HG02642 (cell line): ENCODE measurements around the gene SORL1.
"Not testable (repeated sequence)": the region's sequence is repeated elsewhere in the genome, so short reads cannot be mapped to it uniquely, and the experiment has no call there.

ENCODE experiments used
- ATAC-seq: cut with Tn5 transposase; IDR thresholded peaks from one replicate; pipeline ENCODE4 v1.9.1; 2021; ENCODE audit warnings: mild to moderate bottlenecking; ENCODE audit not compliant: unreplicated experiment, poor library complexity

The SORL1 gene

GRCh38 chr11:121499405-121499804 is 47.3 kb downstream of the SORL1 start:
- no peak for ATAC-seq

DNA sequence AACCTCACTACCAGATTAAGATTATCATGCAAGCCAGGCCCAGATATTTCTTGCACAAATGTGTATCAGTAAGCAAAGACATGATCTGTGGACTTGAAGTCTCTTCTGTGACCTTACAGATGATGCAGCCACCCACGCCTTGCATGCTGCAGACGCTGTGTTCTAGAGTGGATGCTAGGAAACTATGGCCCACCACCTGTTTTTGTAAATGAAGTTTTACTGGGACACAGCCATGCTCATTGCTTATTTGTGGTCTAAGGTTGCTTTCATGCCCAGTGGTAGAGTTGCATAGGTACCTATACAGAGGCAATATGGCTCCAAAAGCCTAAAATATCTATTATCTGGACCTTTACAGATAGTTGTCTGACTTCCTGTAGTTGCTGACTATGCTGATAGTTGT is 48.2 kb downstream of the SORL1 start:
- no peak for ATAC-seq

GRCh38 chr11:121500717-121501116 is 48.6 kb downstream of the SORL1 start:
- no peak for ATAC-seq

DNA sequence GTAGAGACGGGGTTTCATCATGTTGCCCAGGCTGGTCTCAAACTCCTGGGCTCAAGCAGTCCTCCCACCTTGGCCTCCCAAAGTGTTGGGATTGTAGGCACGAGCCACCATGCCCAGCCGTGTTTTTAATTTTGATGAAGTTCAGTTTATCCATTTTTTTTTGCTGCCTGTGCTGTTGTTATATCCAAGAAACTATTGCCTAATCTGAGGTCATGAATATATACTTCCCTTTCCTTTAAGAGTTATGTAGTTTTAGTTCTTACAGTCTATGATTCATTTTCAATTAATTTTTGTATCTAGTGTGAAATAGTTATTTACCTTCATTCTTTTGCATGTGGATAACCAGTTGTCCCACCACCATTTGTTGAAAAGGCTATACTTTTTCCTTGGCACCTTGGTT is 50.9 kb downstream of the SORL1 start:
- no peak for ATAC-seq

GRCh38 chr11:121506237-121506636 is 54.1 kb downstream of the SORL1 start:
- not testable (repeated sequence) for ATAC-seq

- ATAC-seq, result no peak
Observed at GRCh38 chr11:121508449-121508848, 56.3 kb downstream of the SORL1 start.

DNA sequence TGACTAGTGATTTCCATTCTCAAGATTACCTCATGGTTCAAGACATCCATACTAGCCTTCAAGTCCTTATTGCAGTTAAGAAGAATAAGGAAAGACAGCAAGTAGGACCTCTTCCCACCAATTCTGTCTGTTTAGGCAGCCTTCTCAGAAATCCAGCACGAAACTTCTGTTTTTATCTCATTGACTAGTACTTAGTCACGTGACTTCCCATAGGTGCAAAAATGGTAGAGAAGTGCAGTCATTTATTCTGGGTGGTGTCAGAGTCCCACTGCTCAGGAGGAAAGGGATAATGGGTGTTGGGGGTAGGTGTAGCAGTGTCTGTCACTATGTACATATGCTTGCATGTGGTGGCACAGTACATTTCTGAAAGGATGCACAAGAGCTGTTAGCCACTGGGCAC is 58.3 kb downstream of the SORL1 start:
- no peak for ATAC-seq

GRCh38 chr11:121512468-121513465 is 60.7 kb downstream of the SORL1 start:
- ATAC-seq, result no peak

GRCh38 chr11:121513807-121514206 is 61.7 kb downstream of the SORL1 start:
- no peak for ATAC-seq

- no peak for ATAC-seq
Observed at GRCh38 chr11:121514432-121515334, 62.6 kb downstream of the SORL1 start.

DNA sequence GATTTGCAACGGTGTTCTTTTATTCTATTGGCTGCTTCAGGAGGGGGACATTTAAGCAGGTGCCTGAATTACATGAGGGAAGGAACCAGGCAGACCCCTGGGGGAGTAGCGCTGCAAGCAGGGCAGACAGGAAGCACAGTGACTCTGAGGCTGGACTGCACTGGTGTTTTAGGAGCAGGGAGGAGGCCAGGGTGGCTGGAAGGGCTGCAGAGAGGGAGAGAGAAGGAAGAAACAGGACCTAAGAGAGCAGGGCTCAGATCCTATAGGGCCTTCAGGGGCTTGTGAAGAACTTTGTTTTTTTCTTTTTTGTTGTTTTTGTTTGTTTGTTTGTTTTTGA is 63.2 kb downstream of the SORL1 start:
- ATAC-seq, result no peak

- no peak for ATAC-seq
Observed at GRCh38 chr11:121517996-121518395, 65.9 kb downstream of the SORL1 start.

DNA sequence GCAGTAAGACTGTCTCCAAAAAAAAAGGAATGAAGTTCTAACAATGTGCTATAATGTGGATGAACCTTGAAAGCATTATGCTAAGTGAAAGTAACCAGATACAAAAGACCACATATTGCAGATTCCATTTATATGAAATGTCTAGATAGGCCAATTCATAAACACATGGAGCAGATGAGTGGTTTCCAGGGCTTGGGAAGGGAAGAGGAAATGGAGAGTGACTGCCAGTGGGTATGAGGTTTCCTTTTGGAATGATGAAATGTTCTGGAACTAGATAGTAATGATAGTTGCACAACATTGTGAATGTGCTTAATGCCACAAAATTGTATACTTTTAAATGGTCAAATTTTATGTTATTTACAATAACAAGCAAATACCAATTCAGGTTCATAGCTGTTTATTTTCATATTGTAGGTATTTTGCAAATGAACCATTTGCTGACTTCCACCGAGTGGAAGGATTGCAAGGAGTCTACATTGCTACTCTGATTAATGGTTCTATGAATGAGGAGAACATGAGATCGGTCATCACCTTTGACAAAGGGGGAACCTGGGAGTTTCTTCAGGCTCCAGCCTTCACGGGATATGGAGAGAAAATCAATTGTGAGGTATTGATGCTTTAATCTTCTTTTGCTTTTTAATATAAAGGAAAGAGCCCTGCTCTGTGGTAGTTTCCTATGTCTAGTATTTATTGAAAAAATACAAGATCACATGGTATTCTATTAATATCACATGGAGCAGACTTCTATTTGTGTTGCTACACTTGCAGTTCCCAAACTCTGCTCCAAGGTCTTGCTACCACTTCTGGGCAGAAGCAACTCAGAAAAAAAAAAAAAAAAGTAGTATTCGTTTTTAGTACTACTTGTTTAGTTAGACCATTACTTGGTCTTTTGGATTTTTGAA is 68.4 kb downstream of the SORL1 start:
- ATAC-seq, result no peak

DNA sequence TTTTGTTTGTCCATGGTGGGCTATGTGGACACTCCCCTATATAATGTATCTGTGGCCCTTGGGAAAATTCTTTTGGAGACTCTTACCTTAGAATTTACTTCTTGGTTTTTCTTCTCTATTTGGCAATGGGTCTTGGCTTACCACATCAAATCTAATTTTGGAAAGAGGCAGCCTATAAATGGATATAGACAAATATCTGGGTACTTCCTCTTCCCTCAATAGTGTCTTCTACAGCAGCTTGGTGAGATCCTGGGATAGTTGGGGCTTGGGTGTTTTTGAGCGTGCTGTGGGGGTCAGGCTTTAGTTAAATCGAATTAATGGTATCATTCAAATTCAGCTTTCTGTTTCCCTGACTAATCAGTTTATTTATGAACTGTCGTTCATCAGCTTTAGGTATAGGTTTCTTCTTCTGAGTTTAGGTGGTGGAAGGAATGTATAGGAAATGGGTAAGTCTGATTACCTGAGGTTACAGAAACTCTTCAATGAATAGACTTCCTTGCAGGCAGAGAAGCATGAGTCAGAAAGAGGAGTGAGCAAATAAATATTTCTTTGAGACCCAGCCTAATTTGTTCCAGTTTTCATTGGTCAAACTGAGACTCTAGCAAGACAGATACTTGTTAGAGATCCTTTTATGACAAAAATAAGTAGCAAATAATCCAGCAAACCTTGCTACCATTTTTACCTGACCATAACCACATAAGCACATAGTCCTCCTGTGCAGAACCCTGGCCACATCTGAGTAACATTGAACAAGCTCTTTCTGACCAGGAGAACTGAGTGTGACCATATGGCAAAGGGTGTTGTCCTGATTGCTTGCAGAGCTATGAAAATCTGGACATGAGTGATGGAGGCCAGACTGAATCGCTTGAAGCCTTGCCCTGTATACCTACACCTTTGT is 69.3 kb downstream of the SORL1 start:
- ATAC-seq, result no peak

DNA sequence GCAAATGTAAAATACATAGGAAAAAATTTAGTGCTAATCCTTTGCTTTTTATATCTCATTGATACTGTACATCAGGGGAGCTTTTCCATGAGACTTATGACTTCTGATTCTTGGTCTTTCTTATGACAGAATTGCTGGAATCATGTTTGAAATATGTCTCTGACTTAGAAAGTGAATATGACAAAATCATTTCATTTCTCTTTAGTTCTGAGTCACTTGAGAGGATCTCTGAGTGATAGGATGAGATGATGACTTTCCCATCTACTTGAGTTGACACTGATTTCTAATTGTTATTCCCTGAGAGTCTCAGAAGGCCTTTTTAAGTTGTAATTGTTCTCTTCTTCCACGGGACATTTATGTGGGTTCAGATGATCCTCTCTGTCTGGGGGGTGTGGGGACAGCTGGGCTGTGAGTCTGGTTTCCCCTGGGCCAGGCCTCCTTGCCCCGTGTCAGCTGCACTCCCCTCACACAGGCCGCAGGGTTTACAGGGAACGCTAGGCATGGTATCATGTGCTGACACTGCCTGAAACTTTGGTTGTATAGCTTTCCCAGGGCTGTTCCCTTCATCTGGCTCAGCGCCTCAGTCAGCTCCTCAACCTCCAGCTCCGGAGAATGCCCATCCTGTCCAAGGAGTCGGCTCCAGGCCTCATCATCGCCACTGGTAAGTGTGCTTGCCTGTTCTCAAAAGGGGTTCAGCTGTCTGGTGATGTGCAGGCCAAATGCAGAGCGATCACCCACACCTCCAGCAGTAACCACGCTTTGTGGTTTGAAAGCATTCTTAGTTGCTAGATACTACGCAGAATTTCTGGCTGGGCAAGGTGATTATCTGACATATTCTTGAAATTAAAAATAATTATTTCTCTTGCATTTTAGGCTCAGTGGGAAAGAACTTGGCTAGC is 70.2 kb downstream of the SORL1 start:
- ATAC-seq, result no peak

GRCh38 chr11:121523581-121524232 is 71.6 kb downstream of the SORL1 start:
- no peak for ATAC-seq

DNA sequence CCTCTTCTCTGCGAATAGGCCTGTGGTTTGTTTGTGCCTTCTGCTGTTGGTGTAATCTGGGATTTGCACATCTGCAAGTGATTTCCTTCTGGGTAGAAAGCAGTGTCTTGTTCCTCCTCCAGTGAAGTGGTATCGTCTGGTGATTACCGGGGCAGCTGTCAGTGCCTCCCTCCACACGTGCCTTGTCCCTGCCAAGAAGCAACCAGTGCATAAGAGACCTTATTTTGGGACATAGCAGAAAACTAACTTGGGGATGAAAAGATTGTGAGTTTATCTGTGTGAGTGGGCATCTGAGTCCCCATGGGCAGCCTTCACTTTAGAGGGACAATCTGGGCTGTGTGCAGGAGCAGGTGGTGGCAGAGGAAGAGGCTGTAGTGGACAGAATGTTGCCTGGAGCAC is 72.1 kb downstream of the SORL1 start:
- ATAC-seq, result no peak

DNA sequence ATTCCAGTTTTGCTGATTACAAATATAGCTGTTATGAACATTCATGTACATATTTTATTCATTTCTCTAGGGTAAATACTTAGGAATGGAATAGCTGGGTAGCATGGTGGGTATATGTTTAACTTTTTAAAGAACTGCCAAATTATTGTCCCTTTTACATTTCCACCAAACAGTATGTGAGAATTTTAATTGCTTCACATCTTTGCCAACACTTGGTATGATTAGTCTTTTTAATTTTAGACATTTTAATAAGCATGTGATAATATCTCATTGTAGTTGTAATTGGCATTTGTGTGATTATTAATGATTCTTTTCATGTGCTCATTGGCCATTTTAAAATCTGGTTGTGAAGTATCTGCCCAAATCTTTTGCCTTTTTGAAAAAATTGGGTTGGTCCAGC is 73.3 kb downstream of the SORL1 start:
- ATAC-seq, result no peak
